Ishikawa (cell line): ENCODE data around the gene OBSCN.

Source experiments
- CEBPB ChIP-seq: IDR thresholded peaks from 2 replicates; pipeline ENCODE4 v1.6.1; 2012
- NFIC ChIP-seq: IDR thresholded peaks from 2 replicates; pipeline ENCODE4 v1.6.1; 2012

DNA sequence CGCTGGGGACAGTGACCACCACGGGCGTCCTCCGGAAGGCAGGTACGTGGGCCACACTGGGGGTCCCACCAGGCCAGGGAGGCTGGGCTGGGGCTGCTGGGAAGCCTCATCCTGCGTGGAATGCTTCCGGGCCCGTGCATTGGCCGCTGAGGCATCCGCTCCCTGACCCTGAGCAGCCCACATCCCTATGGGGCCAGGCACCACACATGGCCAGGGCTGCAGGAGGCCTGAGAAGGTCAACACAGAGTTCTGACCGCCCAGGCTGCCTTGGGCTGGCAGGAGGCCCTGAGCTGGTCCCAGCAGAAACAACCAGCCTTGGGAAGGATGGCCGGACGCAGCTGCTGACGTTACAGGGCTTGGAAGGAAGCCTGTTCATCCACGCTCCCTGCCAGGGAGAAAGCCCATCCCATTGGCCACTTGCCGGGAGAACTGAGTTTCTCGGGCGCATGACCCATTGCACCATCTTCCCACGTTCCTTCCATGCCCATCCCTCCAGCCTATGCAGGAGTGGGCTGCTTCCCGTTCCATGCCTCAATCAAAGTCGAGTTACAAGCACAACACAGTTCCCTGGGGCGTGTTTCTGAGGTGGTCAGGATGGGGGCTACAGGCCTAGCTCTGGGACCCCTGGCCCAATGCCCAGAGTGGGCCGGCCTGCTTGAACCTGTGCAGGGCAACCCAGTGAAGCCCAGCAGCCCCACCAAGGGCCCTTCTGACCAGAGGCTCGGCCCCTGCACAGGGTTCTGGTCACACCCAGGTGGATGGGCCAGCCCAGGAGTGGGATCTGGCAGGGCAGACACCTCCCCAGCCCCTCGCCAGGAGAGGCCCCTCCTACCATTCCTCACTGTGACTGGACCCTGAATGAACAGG is 167.1 kb downstream of the OBSCN start:
- TF ChIP-seq NFIC (no peak), CEBPB (no peak)
